HEK293 (cell line): ENCODE data around the gene GDA.
A peak's percentile ranks its signal among the peaks of the same experiment; 100 is the strongest.

Experiments used
- CTCF ChIA-PET: fragments of 350-600 bp; formaldehyde crosslinking; extraction: SDS; loops from one replicate; lab custom pipeline; 2021; ENCODE audit warnings: antibody characterized with exemption; lab: Yijun Ruan, JAX
- POLR2A ChIA-PET: fragments of 300-600 bp; formaldehyde crosslinking; extraction: SDS; loops from one replicate; lab custom pipeline; 2020; ENCODE audit warnings: antibody characterized with exemption, inconsistent platforms; lab: Yijun Ruan, JAX
- H3K27ac ChIP-seq: fragments of 200-500 bp; sonication (Bioruptor generic); 2 replicates; pipeline ENCODE4 v1.5.1; 2014; ENCODE audit warnings: low read depth, low read length, control low read depth, inconsistent platforms; ENCODE audit errors: extremely low read depth
- H3K36me3 ChIP-seq, 2 experiments: fragments of 200-500 bp in 1 of 2; sonication (Bioruptor generic) in 1 of 2; 1 replicate in 1 of 2; 2 replicates in 1 of 2; pipeline ENCODE4 v1.5.1; 2014 to 2017; ENCODE audit warnings: inconsistent platforms in 2 of 2, low read length in 2 of 2; ENCODE audit not compliant: control insufficient read depth in 2 of 2, insufficient read depth in 1 of 2
- H3K4me1 ChIP-seq: fragments of 200-500 bp; sonication (Bioruptor generic); 2 replicates; pipeline ENCODE4 v1.5.1; 2014; ENCODE audit warnings: mild to moderate bottlenecking, low read length, inconsistent platforms; ENCODE audit not compliant: control insufficient read depth, insufficient read depth
- H3K4me3 ChIP-seq: 2 replicates; pipeline ENCODE4 v1.5.1; 2011; ENCODE audit warnings: low read depth, mild to moderate bottlenecking, control low read depth, low read length, moderate library complexity
- H3K9me3 ChIP-seq: fragments of 200-500 bp; sonication (Bioruptor generic); 2 replicates; pipeline ENCODE4 v1.5.1; 2014; ENCODE audit warnings: low read depth, low read length, inconsistent platforms; ENCODE audit not compliant: control insufficient read depth, insufficient read depth
- BCL11B ChIP-seq: fragments of 450-650 bp; formaldehyde crosslinking; IDR thresholded peaks from 2 replicates; pipeline ENCODE4 v1.5.1; 2016; ENCODE audit warnings: low read depth, missing biosample characterization, missing genetic modification characterization
- PRDM1 ChIP-seq: fragments of 450-650 bp; formaldehyde crosslinking; IDR thresholded peaks from 2 replicates; pipeline ENCODE4; 2016; ENCODE audit warnings: missing biosample characterization, missing genetic modification characterization
- PRDM2 ChIP-seq: fragments of 450-650 bp; formaldehyde crosslinking; IDR thresholded peaks from 2 replicates; pipeline ENCODE4 v1.5.1; 2016; ENCODE audit warnings: missing biosample characterization, missing genetic modification characterization, borderline replicate concordance
- ZBTB48 ChIP-seq: fragments of 450-650 bp; formaldehyde crosslinking; IDR thresholded peaks from 2 replicates; pipeline ENCODE4 v1.5.1; 2016; ENCODE audit warnings: missing biosample characterization, missing genetic modification characterization
- ZFP3 ChIP-seq: fragments of 450-650 bp; formaldehyde crosslinking; IDR thresholded peaks from 2 replicates; pipeline ENCODE4 v1.5.1; 2016; ENCODE audit warnings: low read depth, missing biosample characterization, missing genetic modification characterization
- ZNF132 ChIP-seq: fragments of 450-650 bp; formaldehyde crosslinking; IDR thresholded peaks from 2 replicates; pipeline ENCODE4 v1.5.1; 2017; ENCODE audit warnings: missing biosample characterization, missing genetic modification characterization, borderline replicate concordance
- ZNF280D ChIP-seq: fragments of 450-650 bp; formaldehyde crosslinking; IDR thresholded peaks from 2 replicates; pipeline ENCODE4 v1.5.1; 2016; ENCODE audit warnings: missing biosample characterization, missing genetic modification characterization
- ZNF501 ChIP-seq: fragments of 450-650 bp; formaldehyde crosslinking; IDR thresholded peaks from 2 replicates; pipeline ENCODE4 v1.5.1; 2016; ENCODE audit warnings: missing biosample characterization, missing genetic modification characterization
- ZNF518A ChIP-seq: fragments of 450-650 bp; formaldehyde crosslinking; conservative IDR thresholded peaks from 2 replicates; pipeline ENCODE4 v1.5.1; 2016; ENCODE audit warnings: low read depth, missing biosample characterization, missing genetic modification characterization
- ZNF548 ChIP-seq: fragments of 450-650 bp; formaldehyde crosslinking; IDR thresholded peaks from 2 replicates; pipeline ENCODE4 v1.5.1; 2016; ENCODE audit warnings: missing biosample characterization, missing genetic modification characterization
- ZNF654 ChIP-seq: fragments of 450-650 bp; formaldehyde crosslinking; IDR thresholded peaks from 2 replicates; pipeline ENCODE4 v1.5.1; 2016; ENCODE audit warnings: low read depth, missing biosample characterization, missing genetic modification characterization
- ZNF701 ChIP-seq: fragments of 450-650 bp; formaldehyde crosslinking; IDR thresholded peaks from 2 replicates; pipeline ENCODE4 v1.5.1; 2016; ENCODE audit warnings: missing biosample characterization, missing genetic modification characterization
- TF ChIP-seq, protein P1 (sequence below): fragments of 450-650 bp; formaldehyde crosslinking; IDR thresholded peaks from 2 replicates; pipeline ENCODE4 v1.5.1; 2016; ENCODE audit warnings: missing biosample characterization, missing genetic modification characterization

GDA gene

DNA sequence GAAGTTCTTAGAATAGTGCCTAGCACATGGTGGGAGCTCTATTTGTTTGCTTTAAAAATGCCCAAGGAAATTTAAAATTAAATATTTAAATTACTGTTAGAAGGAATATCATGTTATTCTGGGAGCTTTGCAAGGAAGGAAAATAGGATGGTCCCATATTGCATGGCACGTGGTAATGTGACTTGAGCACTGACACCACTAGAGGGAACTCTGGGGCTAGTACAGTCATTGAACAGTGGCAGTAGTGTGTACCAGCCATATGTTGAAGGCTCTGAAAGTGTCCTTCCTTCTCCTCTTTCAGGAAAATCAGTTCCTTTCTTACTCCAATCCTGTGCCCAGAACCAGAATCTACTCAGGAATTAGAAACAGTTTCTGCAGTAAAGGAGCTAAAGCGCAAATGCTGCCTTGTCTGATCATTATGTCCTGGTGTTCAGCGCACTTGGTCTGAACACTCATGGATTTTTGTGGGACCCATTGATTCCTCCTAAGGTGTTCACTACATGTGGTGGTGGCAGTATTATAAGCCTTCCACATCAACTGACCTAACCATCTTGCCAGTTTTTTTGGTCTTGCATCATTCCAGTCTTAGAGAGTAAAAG, 54.1 kb downstream of the GDA start:
- Histone ChIP-seq H3K4me1 (no peaks in the 10 kb centered on the region), H3K9me3 (no peaks in the 10 kb centered on the region), H3K36me3 (no peaks in the 10 kb centered on the region)
- TF ChIP-seq ZFP3: no peak
- TF ChIP-seq ZNF518A (tag by site-specific recombination): no peak
- peak; percentile 30 for TF ChIP-seq ZNF654 (tag by site-specific recombination)
- TF ChIP-seq PRDM1 (tag by site-specific recombination): no peak
- TF ChIP-seq PRDM2 (tag by site-specific recombination): no peak
- TF ChIP-seq, protein P1, sequence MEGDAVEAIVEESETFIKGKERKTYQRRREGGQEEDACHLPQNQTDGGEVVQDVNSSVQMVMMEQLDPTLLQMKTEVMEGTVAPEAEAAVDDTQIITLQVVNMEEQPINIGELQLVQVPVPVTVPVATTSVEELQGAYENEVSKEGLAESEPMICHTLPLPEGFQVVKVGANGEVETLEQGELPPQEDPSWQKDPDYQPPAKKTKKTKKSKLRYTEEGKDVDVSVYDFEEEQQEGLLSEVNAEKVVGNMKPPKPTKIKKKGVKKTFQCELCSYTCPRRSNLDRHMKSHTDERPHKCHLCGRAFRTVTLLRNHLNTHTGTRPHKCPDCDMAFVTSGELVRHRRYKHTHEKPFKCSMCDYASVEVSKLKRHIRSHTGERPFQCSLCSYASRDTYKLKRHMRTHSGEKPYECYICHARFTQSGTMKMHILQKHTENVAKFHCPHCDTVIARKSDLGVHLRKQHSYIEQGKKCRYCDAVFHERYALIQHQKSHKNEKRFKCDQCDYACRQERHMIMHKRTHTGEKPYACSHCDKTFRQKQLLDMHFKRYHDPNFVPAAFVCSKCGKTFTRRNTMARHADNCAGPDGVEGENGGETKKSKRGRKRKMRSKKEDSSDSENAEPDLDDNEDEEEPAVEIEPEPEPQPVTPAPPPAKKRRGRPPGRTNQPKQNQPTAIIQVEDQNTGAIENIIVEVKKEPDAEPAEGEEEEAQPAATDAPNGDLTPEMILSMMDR: peak; percentile 28; the same call in 1 of the 2 replicates
- TF ChIP-seq, all 188 proteins: peak for 2
- CTCF ChIA-PET: interaction anchor here (0.5 to 3.4 kb wide), 23 partner anchors 10 to 752 kb away, joined by 3 to 23 read pairs (median 3); no protein-coding TSS in a partner anchor
- POLR2A ChIA-PET: no interaction called here
- Histone ChIP-seq H3K4me3 (no peak overlapping the region), H3K27ac (no peak overlapping the region)

GRCh38 chr9:72204062-72204461, 54.8 kb downstream of the GDA start:
- H3K36me3 ChIP-seq: no peaks in the 10 kb centered on the region
- no peak overlapping the region for H3K27ac ChIP-seq
- ChIA-PET POLR2A (no interaction called here), CTCF (interaction anchor here (0.5 to 3.4 kb wide), 15 partner anchors 10 to 753 kb away, joined by 3 to 23 read pairs (median 3); no protein-coding TSS in a partner anchor)
- H3K9me3 ChIP-seq: no peaks in the 10 kb centered on the region
- H3K4me3 ChIP-seq: no peak overlapping the region
- H3K4me1 ChIP-seq: no peaks in the 10 kb centered on the region
- no peak for TF ChIP-seq ZNF132
- TF ChIP-seq ZNF501 (tag by site-specific recombination): no peak
- no peak for TF ChIP-seq ZBTB48
- TF ChIP-seq ZNF548 (tag by site-specific recombination): no peak
- no peak for TF ChIP-seq ZNF280D (tag by site-specific recombination)
- no peak for TF ChIP-seq BCL11B (tag by site-specific recombination)
- no peak for TF ChIP-seq ZNF701 (tag by site-specific recombination)
